Activated CD4-positive, alpha-beta T cell treated with anti-CD3 and anti-CD28 coated beads, Interleukin-2, amount 50 U/mL, for 4 hours (primary cell): ENCODE results near the gene NTF3.

Source experiments
- DNase-seq, 2 experiments: peaks; one replicate each; pipeline ENCODE4 v3.0.0-alpha.2; 2020

Gene NTF3

GRCh38 chr12:5433081-5433844, 1.4 kb downstream of the NTF3 start:
- no peak for DNase-seq

- no peak for DNase-seq
Observed at GRCh38 chr12:5433845-5434646, 2.1 kb downstream of the NTF3 start.

GRCh38 chr12:5434647-5435560, 3.0 kb downstream of the NTF3 start:
- DNase-seq = no peak

GRCh38 chr12:5437182-5437583, 5.3 kb downstream of the NTF3 start:
- DNase-seq = no peak

- DNase-seq = no peak
Observed at GRCh38 chr12:5437589-5437988, 5.7 kb downstream of the NTF3 start.

- DNase-seq = no peak
Observed at GRCh38 chr12:5438671-5439200, 6.8 kb downstream of the NTF3 start.

GRCh38 chr12:5439371-5439771, 7.5 kb downstream of the NTF3 start:
- DNase-seq = no peak

GRCh38 chr12:5439788-5440300, 7.9 kb downstream of the NTF3 start:
- no peak for DNase-seq

- no peak for DNase-seq
Observed at GRCh38 chr12:5440978-5441377, 9.1 kb downstream of the NTF3 start.

GRCh38 chr12:5441497-5442236, 9.8 kb downstream of the NTF3 start:
- no peak for DNase-seq

- DNase-seq = no peak
Observed at GRCh38 chr12:5442251-5443006, 10.5 kb downstream of the NTF3 start.

- no peak for DNase-seq
Observed at GRCh38 chr12:5444520-5444919, 12.6 kb downstream of the NTF3 start.

- no peak for DNase-seq
Observed at GRCh38 chr12:5447320-5447719, 15.4 kb downstream of the NTF3 start.

GRCh38 chr12:5451251-5451650, 19.3 kb downstream of the NTF3 start:
- no peak for DNase-seq

GRCh38 chr12:5452569-5452968, 20.7 kb downstream of the NTF3 start:
- no peak for DNase-seq

- DNase-seq = no peak
Observed at GRCh38 chr12:5453466-5453865, 21.6 kb downstream of the NTF3 start.

GRCh38 chr12:5455045-5455444, 23.1 kb downstream of the NTF3 start:
- DNase-seq = no peak

- DNase-seq = no peak
Observed at GRCh38 chr12:5456030-5456429, 24.1 kb downstream of the NTF3 start.

- DNase-seq = no peak
Observed at GRCh38 chr12:5456906-5457305, 25.0 kb downstream of the NTF3 start.

- no peak for DNase-seq
Observed at GRCh38 chr12:5458229-5459050, 26.5 kb downstream of the NTF3 start.
